Stimulated activated CD8-positive, alpha-beta memory T cell treated with anti-CD3 and anti-CD28 coated beads, Interleukin-2, amount 100 ng/mL, for 1 hour (primary cell): Measurements from ENCODE around the gene MYCBPAP.

Source experiments
- DNase-seq, 2 donors: peaks; one replicate each; pipeline ENCODE4 v3.0.0-alpha.2; 2020; ENCODE audit warnings: low read depth in 2 of 2

MYCBPAP gene

GRCh38 chr17:50551884-50552283 lies 43.6 kb downstream of the MYCBPAP start:
- DNase-seq, result no peak

DNA sequence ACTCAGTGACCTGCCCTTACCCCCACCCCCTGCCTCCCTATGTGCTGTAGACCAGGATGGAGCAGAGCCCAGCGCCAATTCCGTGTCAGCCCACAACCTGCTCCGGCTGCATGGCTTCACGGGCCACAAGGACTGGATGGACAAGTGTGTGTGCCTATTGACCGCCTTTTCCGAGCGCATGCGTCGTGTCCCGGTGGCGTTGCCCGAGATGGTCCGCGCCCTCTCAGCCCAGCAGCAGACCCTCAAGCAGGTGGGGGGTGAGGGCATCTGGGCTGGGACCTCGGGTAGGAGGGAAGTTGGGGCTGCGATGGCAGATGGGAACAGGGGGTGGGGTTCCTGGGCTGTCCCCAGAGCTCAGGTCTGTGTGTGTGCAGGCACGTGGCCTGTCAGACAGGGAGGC lies 46.0 kb downstream of the MYCBPAP start:
- no peak for DNase-seq

- no peak for DNase-seq
Observed at GRCh38 chr17:50556803-50557202, 48.6 kb downstream of the MYCBPAP start.

GRCh38 chr17:50557630-50558029 lies 49.4 kb downstream of the MYCBPAP start:
- no peak for DNase-seq

GRCh38 chr17:50558091-50558490 lies 49.9 kb downstream of the MYCBPAP start:
- DNase-seq, result no peak

- DNase-seq, result no peak
Observed at GRCh38 chr17:50558581-50558940, 50.3 kb downstream of the MYCBPAP start.

DNA sequence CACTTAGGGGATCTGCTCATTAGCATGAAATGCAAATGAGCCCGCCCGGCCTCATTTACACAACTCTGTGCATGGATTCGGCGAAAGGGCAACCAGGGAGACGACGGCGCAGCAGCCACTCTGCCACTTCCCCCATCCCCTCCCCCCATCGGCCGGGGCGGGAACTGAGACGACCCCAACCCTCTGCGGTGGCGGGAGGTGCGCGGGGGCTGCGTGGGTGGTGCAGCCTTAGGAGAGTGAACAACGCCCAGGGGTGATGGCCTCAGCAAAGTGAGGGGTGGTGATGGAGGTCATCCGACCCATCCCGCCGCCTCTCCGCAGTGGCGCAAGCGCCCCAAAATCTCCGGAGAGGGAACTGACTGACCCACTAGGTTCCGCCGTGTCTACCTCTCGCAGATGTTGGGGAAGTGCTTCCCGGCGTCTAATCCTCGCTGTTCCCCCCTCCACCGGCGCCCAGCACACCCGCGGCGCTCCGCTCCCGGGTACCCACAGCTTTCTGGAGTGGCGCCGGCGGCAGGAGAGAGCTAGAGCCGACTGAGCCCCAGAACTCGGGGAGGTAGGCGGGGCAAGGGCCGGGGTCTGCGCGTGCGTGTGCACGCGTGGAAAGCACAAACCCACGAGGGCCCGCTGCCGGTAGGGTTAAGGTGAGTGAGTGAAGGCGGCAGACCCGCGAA lies 50.8 kb downstream of the MYCBPAP start:
- DNase-seq, result no peak

DNA sequence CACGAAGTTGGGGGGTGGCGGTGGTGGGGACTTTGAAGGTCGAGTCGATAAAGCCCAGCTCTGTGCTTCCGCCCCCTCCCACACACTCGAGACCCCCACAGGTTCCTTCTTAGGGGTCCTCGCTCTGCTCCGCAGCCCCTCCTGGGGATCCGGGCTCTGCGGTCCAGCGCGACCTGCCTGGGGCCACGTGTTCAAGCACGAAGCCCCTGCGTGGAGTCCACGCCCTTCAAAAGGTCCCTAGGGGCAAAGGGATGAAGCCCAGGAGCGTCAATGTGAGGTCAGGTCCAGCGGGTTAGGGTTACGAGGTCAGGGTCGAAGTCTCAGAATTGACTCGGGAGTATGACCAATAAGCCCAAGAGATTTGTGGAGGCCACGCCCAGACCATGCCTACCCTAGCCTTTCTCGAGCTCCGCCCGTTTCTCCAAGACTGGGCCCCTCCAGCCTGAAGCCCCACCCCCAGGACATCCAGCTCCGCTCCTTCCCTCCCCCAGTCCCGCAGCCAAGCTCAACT lies 51.5 kb downstream of the MYCBPAP start:
- no peak for DNase-seq

- peak; percentile 68 to 76 for DNase-seq
Observed at GRCh38 chr17:50560185-50560824, 52.1 kb downstream of the MYCBPAP start, which contains the start of gene CACNA1G. Gene CACNA1G, plus strand, starts transcription at chr17:50560715. Its CDS starts 745 bp downstream, at chr17:50561460.

DNA sequence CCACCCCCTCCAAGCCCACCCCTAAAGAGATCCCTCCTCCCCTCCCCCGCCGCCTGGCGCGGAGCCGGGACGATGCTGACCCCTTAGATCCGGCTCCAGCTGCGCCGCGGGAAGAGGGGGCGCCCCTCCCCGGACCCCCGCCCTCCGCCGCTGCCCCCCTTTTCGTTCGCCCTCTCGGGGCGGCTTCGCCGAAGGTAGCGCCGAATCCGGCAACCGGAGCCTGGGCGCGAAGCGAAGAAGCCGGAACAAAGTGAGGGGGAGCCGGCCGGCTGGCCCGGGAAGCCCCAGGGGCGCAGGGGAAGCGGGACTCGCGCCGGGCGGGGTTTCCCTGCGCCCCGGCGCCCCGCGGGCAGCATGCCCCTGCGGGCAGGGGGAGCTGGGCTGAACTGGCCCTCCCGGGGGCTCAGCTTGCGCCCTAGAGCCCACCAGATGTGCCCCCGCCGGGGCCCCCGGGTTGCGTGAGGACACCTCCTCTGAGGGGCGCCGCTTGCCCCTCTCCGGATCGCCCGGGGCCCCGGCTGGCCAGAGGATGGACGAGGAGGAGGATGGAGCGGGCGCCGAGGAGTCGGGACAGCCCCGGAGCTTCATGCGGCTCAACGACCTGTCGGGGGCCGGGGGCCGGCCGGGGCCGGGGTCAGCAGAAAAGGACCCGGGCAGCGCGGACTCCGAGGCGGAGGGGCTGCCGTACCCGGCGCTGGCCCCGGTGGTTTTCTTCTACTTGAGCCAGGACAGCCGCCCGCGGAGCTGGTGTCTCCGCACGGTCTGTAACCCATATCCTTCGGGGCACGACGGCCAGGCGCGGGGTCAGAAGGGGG lies 52.9 kb downstream of the MYCBPAP start:
- no peak for DNase-seq

DNA sequence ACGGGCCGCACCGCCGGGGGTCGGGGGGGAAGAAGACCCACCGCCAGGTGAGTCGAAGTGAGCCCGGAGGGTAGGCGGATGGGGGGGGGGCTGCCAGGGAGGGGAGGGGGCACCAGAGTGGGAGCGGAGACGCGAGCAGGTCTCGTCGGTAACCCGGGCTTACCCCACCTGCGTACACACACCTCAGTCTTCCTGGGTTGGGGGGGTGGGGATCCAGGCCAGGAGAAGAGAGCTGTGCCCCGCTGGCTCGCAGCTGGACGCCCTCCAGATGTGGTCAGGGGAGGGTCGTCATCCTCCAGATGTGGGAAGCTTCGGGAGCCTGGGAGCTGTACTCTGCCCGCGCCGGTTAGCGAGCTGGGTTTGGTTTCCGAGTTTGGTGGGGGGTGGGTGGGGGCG lies 53.5 kb downstream of the MYCBPAP start:
- DNase-seq, result no peak

- no peak for DNase-seq
Observed at GRCh38 chr17:50562242-50563091, 54.2 kb downstream of the MYCBPAP start.

- DNase-seq, result no peak
Observed at GRCh38 chr17:50563092-50563511, 54.9 kb downstream of the MYCBPAP start.

DNA sequence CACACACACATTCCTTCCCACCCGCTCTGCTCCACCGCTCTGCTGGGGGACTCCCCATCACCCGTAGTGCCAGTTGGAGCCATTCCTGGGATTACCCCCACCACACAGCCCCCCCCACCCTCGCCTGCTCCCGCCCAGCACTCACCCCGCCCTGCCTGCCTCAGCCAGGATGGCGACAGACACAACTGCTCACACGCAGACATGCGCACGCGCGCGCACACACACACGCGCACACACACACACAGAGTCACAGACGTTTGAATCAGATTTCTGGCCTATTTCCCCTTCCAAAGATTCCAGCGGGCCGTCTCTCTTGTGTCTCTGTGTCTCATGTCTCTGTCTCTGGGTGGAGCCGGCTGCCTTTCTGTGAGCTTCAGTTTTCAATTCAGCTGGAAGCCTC lies 56.7 kb downstream of the MYCBPAP start:
- no peak for DNase-seq

DNA sequence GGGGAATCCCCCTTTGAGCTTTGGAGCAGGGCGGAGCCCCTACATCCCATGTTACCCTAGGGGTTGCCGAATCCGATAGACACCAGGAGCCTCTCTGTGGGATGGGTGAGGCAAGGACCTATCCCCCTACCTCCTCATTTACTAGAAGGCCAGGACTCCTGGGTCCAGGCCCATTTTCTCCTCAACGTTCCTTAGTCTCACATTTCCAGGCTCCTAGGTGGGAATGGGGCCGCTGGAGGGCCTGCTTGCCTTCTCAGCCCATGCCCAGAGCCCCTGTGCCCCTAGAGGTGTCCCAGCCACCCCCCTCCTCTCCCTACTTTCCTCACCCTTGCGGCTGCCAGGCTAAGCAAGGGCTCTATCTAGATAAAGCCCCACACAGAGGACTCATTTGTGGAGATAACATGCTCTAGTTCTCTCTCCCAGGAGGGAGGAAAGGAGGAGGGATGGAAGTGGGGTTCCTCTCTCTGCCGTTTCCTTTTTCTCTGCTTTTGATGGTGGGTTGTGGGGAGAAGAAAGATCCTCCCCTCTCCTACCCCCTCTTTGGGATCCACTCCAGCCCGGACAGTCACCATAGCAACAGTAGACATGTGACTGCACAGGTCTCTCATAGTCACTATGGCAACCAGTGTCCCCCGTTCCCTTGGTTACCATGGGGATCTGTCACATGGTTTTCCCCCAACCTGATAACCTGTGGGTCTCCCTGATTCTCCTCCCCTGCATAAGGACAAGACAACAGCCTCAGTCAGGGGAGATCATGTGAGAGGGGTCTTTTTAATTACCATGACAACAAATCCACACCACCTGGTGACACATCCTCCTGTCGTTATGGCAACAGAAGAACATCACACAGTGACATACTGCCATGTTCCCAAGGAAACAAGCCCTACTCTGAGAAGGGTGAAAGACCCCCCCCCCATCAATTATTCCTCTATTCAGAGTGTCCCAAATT lies 57.4 kb downstream of the MYCBPAP start:
- no peak for DNase-seq

DNA sequence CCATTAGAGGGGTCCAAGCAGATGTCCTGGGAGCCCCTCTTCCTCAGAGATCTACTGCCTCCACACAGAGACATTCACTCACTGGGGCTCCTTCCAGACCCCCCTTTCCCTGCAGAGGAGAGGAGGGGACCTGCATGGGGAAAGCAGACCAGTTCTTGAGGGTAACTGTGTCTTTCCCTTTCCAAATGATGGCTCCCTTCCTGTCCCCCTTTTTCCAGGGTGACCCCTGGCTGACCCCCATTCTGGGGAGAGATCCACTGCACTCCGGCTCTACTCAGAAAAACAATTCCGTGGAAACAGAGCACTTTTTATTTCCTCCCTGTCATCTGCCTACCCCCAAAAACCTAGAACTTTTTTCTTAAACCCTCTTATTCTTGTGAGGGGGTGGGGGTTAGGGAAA lies 58.6 kb downstream of the MYCBPAP start:
- no peak for DNase-seq

- DNase-seq, result no peak
Observed at GRCh38 chr17:50568659-50569058, 60.4 kb downstream of the MYCBPAP start.

- no peak for DNase-seq
Observed at GRCh38 chr17:50569592-50569991, 61.4 kb downstream of the MYCBPAP start.

DNA sequence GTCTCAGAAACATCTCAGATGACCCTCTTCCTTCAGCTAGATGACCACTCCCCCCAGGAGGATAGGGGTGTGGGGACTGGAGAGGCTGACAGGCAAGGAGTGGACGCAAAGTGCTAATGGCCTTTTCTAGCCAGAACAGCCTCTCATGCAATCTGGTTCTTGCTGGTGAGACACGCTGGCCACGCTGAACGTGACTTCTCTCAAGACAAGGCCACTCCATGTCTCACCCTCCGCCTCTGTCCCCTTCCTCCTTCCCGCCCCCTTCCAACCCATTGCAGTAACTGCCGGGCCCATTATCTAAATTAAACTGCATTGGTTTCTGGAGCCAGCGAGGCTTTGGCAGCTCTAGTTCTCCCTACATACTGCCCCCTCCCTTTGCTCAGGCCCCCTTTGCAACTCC lies 61.8 kb downstream of the MYCBPAP start:
- DNase-seq, result no peak

DNA sequence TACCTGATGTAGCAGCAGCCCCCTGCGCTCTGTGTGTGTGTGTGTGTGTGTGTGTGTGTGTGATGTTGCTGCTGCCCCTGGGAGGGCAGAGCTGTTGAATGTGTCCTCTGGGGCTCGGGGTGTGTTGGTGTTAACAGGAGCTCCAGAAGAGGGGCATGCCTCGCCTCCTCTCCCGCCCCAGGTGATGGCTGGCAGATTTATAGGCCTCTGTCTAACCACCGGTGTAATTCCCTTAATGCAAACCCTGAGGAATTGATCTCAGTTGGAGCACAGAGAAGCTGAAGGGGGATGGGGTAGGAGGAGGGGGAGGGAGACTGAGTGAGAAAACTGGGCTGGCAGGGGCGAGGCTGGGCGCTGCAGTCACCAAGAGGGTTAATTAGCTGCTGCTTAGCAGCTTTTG lies 62.3 kb downstream of the MYCBPAP start:
- DNase-seq, result no peak

DNA sequence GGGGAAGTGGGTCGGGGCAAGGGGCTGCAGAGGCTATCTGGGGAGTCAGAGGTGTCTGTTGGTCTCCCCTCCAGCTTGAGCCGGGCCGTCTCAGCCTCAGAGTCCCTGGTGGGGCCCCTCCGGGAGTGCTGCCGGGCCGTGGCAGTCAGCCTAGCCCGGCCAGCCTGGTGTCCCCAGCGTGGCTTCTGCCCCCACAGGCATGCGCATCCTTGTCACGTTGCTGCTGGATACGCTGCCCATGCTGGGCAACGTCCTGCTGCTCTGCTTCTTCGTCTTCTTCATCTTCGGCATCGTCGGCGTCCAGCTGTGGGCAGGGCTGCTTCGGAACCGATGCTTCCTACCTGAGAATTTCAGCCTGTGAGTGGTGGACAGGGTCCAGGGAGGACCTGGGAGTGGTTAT lies 63.4 kb downstream of the MYCBPAP start:
- no peak for DNase-seq
